Gastroesophageal sphincter (tissue), 4 donors: Measurements from ENCODE around the gene KBTBD8. TPM values are rescaled to one million over a fixed set of nuclear protein-coding genes. Genes with fewer than 3 reads are reported as not detected.

Source experiments
- ATAC-seq: fragments of 150-250 bp; one replicate; pipeline ENCODE4 v1.9.1; 2016; ENCODE audit warnings: mild to moderate bottlenecking, moderate library complexity
- H3K27ac ChIP-seq, 4 donors: fragments of 200-600 bp; sonication (generic) in 3 of 4; 1 replicate in 3 of 4; 2 replicates in 1 of 4; pipeline ENCODE4 v1.5.1; 2016 to 2019
- H3K27me3 ChIP-seq: fragments of 200-600 bp; sonication (generic); one replicate; pipeline ENCODE4 v1.5.1; 2019
- H3K36me3 ChIP-seq, 2 donors: fragments of 200-600 bp; sonication (generic); one replicate each; pipeline ENCODE4 v1.5.1; 2019; ENCODE audit warnings: control low read depth in 1 of 2
- H3K4me1 ChIP-seq, 3 donors: fragments of 200-600 bp; sonication (generic); 1 replicate in 2 of 3; 2 replicates in 1 of 3; pipeline ENCODE4 v1.5.1; 2016 to 2019; ENCODE audit warnings: control low read depth in 2 of 3
- H3K4me3 ChIP-seq, 2 donors: fragments of 200-600 bp; sonication (generic); one replicate each; pipeline ENCODE4 v1.5.1; 2019; ENCODE audit warnings: mild to moderate bottlenecking in 1 of 2, moderate library complexity in 1 of 2
- H3K9me3 ChIP-seq, 3 donors: fragments of 200-600 bp; sonication (generic); one replicate each; pipeline ENCODE4 v1.5.1; 2017 to 2019; ENCODE audit warnings: control low read depth in 2 of 3
- EP300 ChIP-seq: sonication (generic); formaldehyde crosslinking; IDR thresholded peaks from one replicate; pipeline ENCODE4 v1.6.1; 2017; ENCODE audit warnings: antibody characterized with exemption, mild to moderate bottlenecking
- POLR2A ChIP-seq, 2 donors: fragments of 450-650 bp; IDR thresholded peaks; one replicate each; pipeline ENCODE4 v1.6.1; 2017; ENCODE audit warnings: antibody characterized with exemption in 2 of 2, mild to moderate bottlenecking in 2 of 2, moderate library complexity in 1 of 2
- POLR2AphosphoS5 ChIP-seq: sonication (generic); formaldehyde crosslinking; IDR thresholded peaks from one replicate; pipeline ENCODE4 v1.6.1; 2017; ENCODE audit warnings: antibody characterized with exemption
- whole genome bisulfite sequencing, 2 donors: methylation state at CpG; one replicate each; pipeline ENCODE4 v1.1.5; 2018; ENCODE audit warnings: low coverage in 1 of 2; 5-methylcytosine and 5-hydroxymethylcytosine counted together
- total RNA-seq, 4 donors: library from RNA; depleted of rRNA; stranded (reverse); fragments of >200 nt; gene quantifications; one replicate each; pipeline ENCODE4 v1.1.0, GENCODE V29; 2016
- TF ChIP-seq, protein P1 (sequence below), 4 experiments: fragments of 200-600 bp in 2 of 4; fragments of 450-650 bp in 2 of 4; sonication (generic) in 1 of 4; IDR thresholded peaks; one replicate each; pipeline ENCODE4 v1.5.1; 2017 to 2019; ENCODE audit warnings: antibody characterized with exemption in 4 of 4, mild to moderate bottlenecking in 2 of 4, moderate library complexity in 2 of 4

Gene KBTBD8
- total RNA-seq, 4 donors from 2014 or later, result 1.1 to 5.4 (median 3.2) TPM

DNA sequence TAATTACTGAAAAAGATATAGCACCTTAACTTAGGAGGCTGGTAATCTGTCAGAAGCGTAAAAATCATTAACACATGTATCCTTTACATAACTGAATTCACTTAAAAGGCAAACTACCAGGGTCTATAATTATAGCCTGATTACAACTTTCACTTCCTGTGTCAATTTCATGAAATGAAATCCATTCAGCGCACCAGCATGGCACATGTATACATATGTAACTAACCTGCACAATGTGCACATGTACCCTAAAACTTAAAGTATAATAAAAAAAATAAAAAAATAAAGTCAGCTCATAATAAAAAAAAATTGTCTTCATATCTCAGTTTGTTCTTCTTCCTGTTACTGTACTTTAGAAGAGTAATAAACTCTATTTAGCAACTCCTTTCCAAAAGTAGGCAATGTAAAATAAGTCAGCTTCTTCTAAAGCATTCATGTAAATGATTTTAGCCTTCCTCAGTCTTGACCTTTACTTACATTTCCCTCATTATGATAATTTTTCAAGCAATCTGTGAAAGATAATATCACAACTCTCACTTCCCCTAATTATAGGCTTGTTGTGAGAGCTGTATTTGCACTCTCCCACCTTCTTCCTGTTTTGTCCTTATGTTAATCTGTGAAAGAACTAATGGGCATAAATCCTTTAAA, 50.1 kb downstream of the KBTBD8 start:
- Histone ChIP-seq H3K27me3 (no peaks in the 10 kb centered on the region), H3K36me3 (no peaks in the 10 kb centered on the region), H3K4me3 (no peak overlapping the region), H3K27ac (no peak overlapping the region), H3K4me1 (no peaks in the 10 kb centered on the region), H3K9me3 (peaks cover 0 to 4% (median 0%) of the 10 kb centered on the region in 3 donors)
- 83 to 90% methylated on average over 2 of the region's 2 CpGs for WGBS, 2 donors
- no peak for ATAC-seq
- TF ChIP-seq POLR2AphosphoS5, result no peak
- no peak for TF ChIP-seq POLR2A (IDR thresholded peaks at IDR 0.05)
- TF ChIP-seq, protein P1, sequence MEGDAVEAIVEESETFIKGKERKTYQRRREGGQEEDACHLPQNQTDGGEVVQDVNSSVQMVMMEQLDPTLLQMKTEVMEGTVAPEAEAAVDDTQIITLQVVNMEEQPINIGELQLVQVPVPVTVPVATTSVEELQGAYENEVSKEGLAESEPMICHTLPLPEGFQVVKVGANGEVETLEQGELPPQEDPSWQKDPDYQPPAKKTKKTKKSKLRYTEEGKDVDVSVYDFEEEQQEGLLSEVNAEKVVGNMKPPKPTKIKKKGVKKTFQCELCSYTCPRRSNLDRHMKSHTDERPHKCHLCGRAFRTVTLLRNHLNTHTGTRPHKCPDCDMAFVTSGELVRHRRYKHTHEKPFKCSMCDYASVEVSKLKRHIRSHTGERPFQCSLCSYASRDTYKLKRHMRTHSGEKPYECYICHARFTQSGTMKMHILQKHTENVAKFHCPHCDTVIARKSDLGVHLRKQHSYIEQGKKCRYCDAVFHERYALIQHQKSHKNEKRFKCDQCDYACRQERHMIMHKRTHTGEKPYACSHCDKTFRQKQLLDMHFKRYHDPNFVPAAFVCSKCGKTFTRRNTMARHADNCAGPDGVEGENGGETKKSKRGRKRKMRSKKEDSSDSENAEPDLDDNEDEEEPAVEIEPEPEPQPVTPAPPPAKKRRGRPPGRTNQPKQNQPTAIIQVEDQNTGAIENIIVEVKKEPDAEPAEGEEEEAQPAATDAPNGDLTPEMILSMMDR (IDR thresholded peaks at IDR 0.05), result no peak
- no peak for TF ChIP-seq EP300

DNA sequence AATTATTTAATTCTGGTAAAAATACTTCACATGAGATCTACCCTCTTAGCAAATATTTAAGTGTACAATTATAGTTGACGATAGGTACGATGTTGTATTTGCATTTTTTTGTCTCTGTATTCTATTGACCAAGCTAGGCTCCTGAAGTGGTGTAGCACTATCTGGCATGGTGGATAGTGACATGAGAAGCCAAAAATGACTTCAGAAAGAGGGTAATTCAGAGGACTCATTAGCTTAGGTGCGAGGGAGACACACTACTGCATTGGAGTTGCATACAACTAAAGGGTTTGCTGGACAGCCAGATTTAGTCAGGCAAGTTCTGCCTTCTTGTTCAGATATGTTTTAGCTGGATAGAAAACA, 50.6 kb downstream of the KBTBD8 start:
- Histone ChIP-seq H3K27ac (no peak overlapping the region), H3K9me3 (peaks cover 0 to 4% (median 0%) of the 10 kb centered on the region in 3 donors), H3K4me3 (no peak overlapping the region), H3K27me3 (no peaks in the 10 kb centered on the region), H3K36me3 (no peaks in the 10 kb centered on the region), H3K4me1 (no peaks in the 10 kb centered on the region)
- 75 to 79% methylated on average over 3 of the region's 3 CpGs for WGBS, 2 donors
- no peak for ATAC-seq
- no peak for TF ChIP-seq POLR2A (IDR thresholded peaks at IDR 0.05)
- no peak for TF ChIP-seq EP300
- TF ChIP-seq POLR2AphosphoS5, result no peak

DNA sequence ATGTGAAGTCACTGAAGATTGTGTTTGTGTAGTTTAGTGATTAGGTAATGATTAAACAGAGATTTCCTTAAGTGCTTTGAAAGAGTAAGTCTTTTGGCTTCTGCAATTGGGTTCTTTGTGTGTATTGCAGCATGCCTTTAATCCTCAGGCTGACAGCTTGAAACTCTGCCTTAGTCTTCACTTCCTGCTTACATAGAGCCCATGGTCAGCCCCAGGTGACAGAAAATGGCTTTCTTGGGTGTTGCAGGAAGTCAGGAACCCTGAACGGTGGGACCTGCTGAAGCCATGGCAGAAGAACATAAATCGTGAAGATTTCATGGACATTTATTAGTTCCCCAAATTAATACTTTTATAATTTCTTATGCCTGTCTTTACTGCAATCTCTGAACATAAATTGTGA, 61.3 kb downstream of the KBTBD8 start:
- Histone ChIP-seq H3K4me1 (no peaks in the 10 kb centered on the region), H3K27ac (no peak overlapping the region), H3K9me3 (no peaks in the 10 kb centered on the region), H3K4me3 (no peak overlapping the region), H3K36me3 (no peaks in the 10 kb centered on the region), H3K27me3 (no peaks in the 10 kb centered on the region)
- 74 to 92% methylated on average over 2 of the region's 2 CpGs for WGBS, 2 donors
- no peak for TF ChIP-seq POLR2AphosphoS5
- TF ChIP-seq, protein P1 (IDR thresholded peaks at IDR 0.05), result no peak
- TF ChIP-seq EP300, result no peak
- no peak for TF ChIP-seq POLR2A (IDR thresholded peaks at IDR 0.05)
- ATAC-seq, result no peak
